ENCODE measurements around the gene COX7A2.

The COX7A2 gene

DNA sequence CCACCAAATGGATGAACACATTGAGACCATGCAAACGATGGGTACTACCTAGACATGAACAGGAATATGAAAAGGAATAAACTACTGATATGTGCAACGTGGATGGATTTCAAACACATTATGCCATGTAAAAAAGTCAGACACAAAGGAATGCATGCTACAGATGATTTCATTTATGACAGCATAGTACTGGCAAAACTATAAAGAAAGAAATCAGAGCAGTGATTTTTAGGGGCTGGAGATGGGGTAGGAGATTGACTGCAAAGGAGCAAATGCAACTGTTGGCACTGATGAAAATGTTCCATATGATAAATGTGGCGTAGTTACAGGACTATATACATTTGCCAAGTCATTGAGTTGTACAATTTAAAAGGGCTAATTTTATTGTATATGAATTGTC lies 24.3 kb downstream of the COX7A2 start:
- DNase-seq, result no peak

GRCh38 chr6:75217193-75217592 lies 26.4 kb downstream of the COX7A2 start:
- DNase-seq, result no peak

GRCh38 chr6:75215291-75215690 lies 28.3 kb downstream of the COX7A2 start:
- no peak for DNase-seq

GRCh38 chr6:75213732-75214131 lies 29.9 kb downstream of the COX7A2 start:
- peak; percentile 14 for DNase-seq

DNA sequence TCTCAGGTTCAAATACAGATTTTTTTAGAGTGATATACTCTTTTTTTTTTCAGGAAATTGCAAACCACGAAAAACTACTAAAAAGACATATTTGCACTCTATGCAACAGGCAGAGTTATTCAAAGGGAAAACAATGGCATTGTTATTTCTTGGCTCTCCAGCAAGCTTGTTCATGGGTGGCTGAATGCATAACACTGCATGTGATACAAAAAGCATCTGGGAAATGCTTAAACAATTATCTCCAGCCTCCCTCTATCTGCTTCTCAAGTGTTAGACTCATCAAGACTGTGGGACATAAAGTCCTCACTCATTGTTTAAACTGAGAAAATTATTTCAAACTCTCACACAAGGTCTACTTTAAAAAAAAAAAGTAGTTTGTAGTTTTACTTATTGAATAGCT lies 30.5 kb downstream of the COX7A2 start:
- DNase-seq, result no peak

DNA sequence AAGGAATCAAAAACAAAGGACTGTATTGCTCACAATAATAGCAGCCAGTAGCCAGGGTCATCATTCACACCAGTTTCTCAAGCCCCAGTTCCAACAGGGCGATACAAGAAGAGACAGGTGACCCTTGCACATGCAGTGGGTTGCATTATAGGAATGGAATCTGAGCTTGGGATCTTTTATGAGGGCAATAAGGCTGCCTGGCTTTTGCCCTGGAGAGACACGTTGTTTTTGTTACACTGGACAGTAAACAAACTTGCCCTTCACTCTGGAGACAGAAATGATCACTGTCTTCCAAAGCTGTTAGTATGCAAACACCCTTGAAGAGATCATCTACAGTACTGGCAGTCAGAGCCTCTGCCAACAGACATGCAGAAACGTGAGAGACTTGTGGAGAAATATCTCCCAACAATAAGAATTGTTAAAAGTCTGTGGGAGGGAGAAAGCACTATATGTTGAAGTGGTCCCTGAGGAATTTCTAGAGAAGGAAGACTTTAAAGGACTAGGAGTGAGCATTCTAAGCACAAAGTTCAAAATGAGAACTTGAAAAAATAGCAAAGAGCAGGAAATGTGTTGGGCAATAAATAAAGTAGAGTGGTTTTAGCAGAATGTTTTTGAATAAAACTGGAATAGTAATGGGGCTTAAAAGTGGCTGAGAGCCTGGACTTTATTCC lies 31.5 kb downstream of the COX7A2 start:
- no peak for DNase-seq

DNA sequence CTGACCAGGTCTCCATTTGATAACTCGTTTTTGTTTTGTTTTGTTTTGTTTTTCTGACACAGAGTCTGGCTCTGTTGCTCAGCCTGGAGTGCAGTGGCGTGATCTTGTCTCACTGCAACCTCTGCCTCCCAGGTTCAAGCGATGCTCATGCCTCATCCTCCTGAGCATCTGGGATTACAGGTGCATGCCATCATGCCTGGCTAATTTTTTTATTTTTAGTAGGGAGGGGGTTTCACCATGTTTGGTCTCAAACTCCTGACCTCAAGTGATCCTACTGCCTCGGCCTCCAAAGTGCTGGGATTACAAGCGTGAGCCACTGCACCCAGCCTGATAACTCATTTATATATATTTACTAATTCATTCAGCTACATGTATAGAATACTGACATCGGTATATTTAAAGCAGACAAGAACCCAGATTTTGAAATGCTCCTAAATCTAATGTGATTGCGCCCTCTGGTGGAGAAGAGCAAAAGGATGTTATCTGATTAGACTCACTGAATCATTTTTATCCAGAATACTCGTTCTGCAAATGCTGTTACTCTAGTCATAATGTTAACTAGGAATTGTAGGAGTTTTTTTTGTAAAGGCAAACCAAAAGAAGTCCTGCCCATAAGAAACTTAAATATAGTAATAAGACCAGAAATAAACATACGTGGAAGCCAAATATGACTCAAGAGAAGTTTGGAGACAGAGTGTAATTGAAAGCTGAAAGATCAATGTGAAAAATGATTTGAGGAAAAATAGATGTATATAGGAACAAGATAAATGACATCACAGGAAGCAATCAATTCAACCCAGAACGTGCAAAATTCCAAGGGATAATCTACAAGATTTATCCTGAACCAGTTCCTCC lies 32.5 kb downstream of the COX7A2 start:
- peak; percentile 71 for DNase-seq

- no peak for DNase-seq
Observed at GRCh38 chr6:75209184-75209723, 34.3 kb downstream of the COX7A2 start.

GRCh38 chr6:75208298-75209183 lies 35.1 kb downstream of the COX7A2 start:
- DNase-seq, result peak; percentile 80

GRCh38 chr6:75206576-75207342 lies 36.8 kb downstream of the COX7A2 start:
- peak; percentile 46 for DNase-seq

GRCh38 chr6:75205776-75206575 lies 37.6 kb downstream of the COX7A2 start, which contains the start of gene COL12A1:
COL12A1 (minus strand) TSS chr6:75206053; CDS start chr6:75202792, 3,261 bp downstream.
- peak; percentile 56 for DNase-seq

- no peak for DNase-seq
Observed at GRCh38 chr6:75204959-75205775, 38.4 kb downstream of the COX7A2 start.

DNA sequence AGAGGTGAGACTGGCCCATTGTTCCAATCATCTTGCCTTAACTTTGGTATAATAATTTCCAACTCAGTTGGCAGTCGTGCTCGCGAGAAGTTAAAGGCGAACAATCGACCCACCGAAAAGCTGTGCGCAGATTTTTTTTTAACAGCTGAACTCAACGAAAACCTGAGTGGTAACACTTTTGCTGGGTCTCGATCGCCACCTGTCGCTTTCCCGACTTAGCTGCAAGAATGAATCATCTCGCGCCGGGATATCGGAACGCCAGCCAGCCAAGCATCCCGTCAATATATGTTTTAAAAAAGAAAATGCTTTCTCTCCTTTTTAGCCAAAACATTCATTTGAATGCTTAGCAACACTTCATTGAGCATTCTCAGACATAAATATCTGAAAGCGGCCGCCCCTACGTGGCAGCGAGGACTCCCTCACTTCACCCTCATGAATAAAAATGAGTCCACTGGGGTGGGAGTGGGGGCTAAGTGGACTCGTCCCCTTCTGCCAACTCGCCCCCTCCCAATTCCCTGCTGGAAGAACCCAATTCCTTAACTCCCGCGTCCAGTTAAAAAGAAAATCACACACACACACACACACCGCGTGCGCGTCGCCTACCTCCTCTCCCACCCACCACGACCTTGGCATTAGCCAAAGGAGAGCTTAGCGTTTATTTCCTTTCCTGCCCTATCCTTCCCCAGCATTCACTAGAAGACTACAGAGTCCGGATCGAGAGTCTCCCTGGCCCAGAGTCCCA lies 39.2 kb downstream of the COX7A2 start:
- peak; percentile 74 for DNase-seq

DNA sequence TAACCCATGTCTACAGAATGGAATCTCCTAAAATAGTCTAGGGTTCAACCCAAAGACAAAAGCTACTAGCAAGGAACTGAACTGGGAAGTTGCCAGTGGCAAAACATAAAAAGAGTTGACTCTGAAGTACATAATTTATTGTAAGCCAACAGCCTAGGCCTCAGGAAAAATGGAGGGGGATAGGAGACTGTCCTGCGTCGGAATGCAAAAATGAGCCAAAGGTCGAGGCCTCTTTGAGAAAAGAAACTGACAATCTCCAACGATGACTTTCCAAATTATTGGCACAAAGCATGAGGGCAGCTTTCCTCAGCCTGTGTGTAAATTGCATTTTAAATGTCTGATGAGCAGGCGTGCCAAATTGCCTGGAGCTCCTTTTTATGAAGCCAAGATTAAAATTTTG lies 39.9 kb downstream of the COX7A2 start:
- no peak for DNase-seq

GRCh38 chr6:75202676-75203131 lies 40.9 kb downstream of the COX7A2 start:
- no peak for DNase-seq

DNA sequence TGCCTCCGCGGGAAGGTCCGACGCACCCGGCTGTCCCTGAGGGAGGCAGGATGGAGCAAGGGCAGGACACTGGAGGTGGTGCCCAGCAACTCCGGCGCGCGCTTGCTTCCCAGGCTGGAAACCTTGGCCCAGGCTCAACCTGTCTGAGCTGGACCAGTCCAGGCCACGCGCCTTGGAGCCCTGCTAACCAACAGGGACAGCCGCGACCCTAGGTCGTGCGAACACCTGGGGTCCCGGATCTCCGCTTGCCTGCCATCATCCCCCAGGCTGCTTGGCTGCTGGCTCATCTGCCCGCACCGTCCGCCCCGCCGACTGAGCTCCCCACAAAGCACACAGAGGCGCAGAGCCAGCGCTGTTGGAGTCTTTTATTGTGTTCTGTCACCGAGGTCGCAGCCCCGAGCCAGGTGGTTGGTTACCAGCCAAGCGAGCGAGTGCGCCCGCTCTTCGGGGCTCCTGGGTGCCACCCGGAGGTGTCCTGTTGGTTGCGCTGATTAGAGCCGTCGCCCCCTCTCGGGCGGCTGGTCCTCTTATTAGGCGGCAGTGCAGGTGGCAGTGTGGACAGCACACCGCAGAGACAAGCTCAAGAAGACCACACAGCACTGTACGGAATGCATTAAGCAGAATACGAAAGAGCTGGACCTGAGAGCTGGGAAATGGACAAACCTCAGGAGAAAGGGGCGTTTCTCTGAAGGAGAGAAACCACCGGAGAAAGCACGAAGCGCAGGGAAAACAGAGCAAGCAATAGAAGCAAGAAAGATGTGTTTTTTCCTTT lies 41.5 kb downstream of the COX7A2 start:
- DNase-seq, result peak; percentile 17

DNA sequence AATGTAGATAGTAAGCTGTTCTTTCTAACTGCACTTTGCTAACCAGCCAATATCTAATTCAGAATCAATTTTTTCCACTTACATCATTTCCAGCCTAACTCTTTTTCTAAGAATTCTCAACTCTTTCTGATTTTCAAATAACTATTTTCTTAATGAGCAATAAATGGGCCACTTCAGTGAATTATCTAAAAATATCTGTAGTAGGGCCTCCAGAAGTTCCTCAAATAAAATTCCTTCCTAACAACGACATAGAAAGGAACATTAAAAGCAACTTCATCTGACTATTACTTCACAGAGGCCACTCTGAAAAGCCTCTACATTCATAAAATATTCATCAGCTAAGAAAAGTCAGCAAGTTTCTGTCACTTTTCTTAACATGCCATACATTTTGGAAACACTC lies 42.6 kb downstream of the COX7A2 start:
- DNase-seq, result no peak

- no peak for DNase-seq
Observed at GRCh38 chr6:75199889-75200288, 43.7 kb downstream of the COX7A2 start.
